Ishikawa (cell line): ENCODE data around the gene SDK2.

Experiments
- EP300 ChIP-seq: IDR thresholded peaks from 2 replicates; pipeline ENCODE4 v1.6.1; 2012; ENCODE audit warnings: borderline replicate concordance
- RAD21 ChIP-seq: IDR thresholded peaks from 2 replicates; pipeline ENCODE4 v1.6.1; 2012; ENCODE audit warnings: low read depth
- REST ChIP-seq: IDR thresholded peaks from 2 replicates; pipeline ENCODE4 v1.6.1; 2012; ENCODE audit warnings: low read depth, mild to moderate bottlenecking
- TAF1 ChIP-seq: IDR thresholded peaks from 2 replicates; pipeline ENCODE4 v1.6.1; 2012; ENCODE audit warnings: low read depth, mild to moderate bottlenecking
- YY1 ChIP-seq: IDR thresholded peaks from 2 replicates; pipeline ENCODE4 v1.6.1; 2012; ENCODE audit warnings: low read depth

GRCh38 chr17:73562896-73563295 lies 81.3 kb downstream of the SDK2 start:
- TF ChIP-seq EP300 (no peak), REST (no peak), YY1 (no peak), RAD21 (no peak), TAF1 (no peak)
